Measurements from ENCODE around the gene NCKAP5.

DNA sequence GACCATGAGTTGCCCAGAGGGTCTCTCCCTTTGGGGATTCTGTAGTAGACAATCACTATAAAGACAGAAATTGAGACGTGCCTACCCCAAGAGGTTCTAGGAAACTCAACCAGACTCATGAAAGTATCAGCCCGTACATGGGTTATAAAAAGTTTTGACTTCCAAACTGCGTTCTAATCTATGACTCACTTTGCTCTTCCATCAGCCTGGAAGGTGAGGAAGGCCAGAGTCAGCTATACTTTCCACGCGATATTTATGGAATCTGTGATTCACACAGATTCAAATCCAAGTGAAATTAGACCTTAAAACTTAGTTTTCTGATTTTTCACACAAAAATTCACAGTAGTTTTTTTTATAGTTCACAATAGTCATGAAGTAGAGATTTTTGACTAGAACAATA lies 890.6 kb downstream of the NCKAP5 start:
- TF ChIP-seq, protein P1, sequence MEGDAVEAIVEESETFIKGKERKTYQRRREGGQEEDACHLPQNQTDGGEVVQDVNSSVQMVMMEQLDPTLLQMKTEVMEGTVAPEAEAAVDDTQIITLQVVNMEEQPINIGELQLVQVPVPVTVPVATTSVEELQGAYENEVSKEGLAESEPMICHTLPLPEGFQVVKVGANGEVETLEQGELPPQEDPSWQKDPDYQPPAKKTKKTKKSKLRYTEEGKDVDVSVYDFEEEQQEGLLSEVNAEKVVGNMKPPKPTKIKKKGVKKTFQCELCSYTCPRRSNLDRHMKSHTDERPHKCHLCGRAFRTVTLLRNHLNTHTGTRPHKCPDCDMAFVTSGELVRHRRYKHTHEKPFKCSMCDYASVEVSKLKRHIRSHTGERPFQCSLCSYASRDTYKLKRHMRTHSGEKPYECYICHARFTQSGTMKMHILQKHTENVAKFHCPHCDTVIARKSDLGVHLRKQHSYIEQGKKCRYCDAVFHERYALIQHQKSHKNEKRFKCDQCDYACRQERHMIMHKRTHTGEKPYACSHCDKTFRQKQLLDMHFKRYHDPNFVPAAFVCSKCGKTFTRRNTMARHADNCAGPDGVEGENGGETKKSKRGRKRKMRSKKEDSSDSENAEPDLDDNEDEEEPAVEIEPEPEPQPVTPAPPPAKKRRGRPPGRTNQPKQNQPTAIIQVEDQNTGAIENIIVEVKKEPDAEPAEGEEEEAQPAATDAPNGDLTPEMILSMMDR (IDR thresholded peaks at IDR 0.05): no peak
- no peak for TF ChIP-seq POLR2A (IDR thresholded peaks at IDR 0.05)
